Left kidney (tissue), 1 donor: ENCODE measurements around the gene RFT1. TPM values are rescaled to one million over a fixed set of nuclear protein-coding genes. Genes with fewer than 3 reads are reported as not detected.

ENCODE experiments used
- polyA plus RNA-seq: library from polyadenylated mRNA; unstranded; fragments of 120-200 nt; gene quantifications from one replicate; pipeline ENCODE4 v1.2.1, GENCODE V29; 2013; ENCODE audit not compliant: insufficient read length

Gene RFT1
- polyA plus RNA-seq, 1 donor: 25.1 TPM

Other genes with a start within 250 kb of the RFT1 start
- 17.6 TPM for gene STIMATE, start 232.9 kb downstream of the RFT1 start, polyA plus RNA-seq
- 12.5 TPM for gene SFMBT1, start 84.4 kb downstream of the RFT1 start, polyA plus RNA-seq
- 20.3 TPM for gene PRKCD, start 30.8 kb upstream of the RFT1 start, polyA plus RNA-seq
- gene TKT, start 125.6 kb upstream of the RFT1 start, polyA plus RNA-seq: 88.8 TPM
- 34.7 TPM for gene DCP1A, start 217.1 kb upstream of the RFT1 start, polyA plus RNA-seq